GM12864 (cell line): ENCODE results near the gene CNTNAP2.

Experiments
- DNase-seq: peaks from one replicate; pipeline ENCODE4 v3.0.0-alpha.2; 2011; ENCODE audit warnings: low read depth
- H3K4me3 ChIP-seq: 2 replicates; pipeline ENCODE4 v1.5.1; 2011; ENCODE audit warnings: mild to moderate bottlenecking, low read depth, low read length, control low read depth
- CTCF ChIP-seq: IDR thresholded peaks from 2 replicates; pipeline ENCODE4 v1.5.1; 2011; ENCODE audit warnings: low read depth, mild to moderate bottlenecking, moderate library complexity, low read length, control low read depth, inconsistent platforms; ENCODE audit errors: missing control alignments

The CNTNAP2 gene

GRCh38 chr7:148304456-148304855, 2187.9 kb downstream of the CNTNAP2 start:
- peak; percentile 60 for DNase-seq
- H3K4me3 ChIP-seq = no peak overlapping the region
- no peak for TF ChIP-seq CTCF

- no peak for TF ChIP-seq CTCF
- peak; percentile 57 for DNase-seq
- H3K4me3 ChIP-seq = no peak overlapping the region
Observed at GRCh38 chr7:148306759-148307158, 2190.2 kb downstream of the CNTNAP2 start.

- DNase-seq = no peak
- no peak for TF ChIP-seq CTCF
Observed at GRCh38 chr7:148318102-148318811, 2201.7 kb downstream of the CNTNAP2 start.

GRCh38 chr7:148318838-148319237, 2202.2 kb downstream of the CNTNAP2 start:
- no peak overlapping the region for H3K4me3 ChIP-seq
- no peak for DNase-seq
- no peak for TF ChIP-seq CTCF

More at GRCh38 chr7:148318102-148318811, 2201.7 kb downstream of the CNTNAP2 start:
- H3K4me3 ChIP-seq = no peak overlapping the region

- DNase-seq = no peak
- TF ChIP-seq CTCF = no peak
- no peak overlapping the region for H3K4me3 ChIP-seq
Observed at GRCh38 chr7:148319316-148319808, 2202.8 kb downstream of the CNTNAP2 start.

GRCh38 chr7:148325208-148325607, 2208.6 kb downstream of the CNTNAP2 start:
- no peak for DNase-seq
- TF ChIP-seq CTCF = no peak
- no peak overlapping the region for H3K4me3 ChIP-seq

- no peak for TF ChIP-seq CTCF
- no peak for DNase-seq
- no peak overlapping the region for H3K4me3 ChIP-seq
Observed at GRCh38 chr7:148327379-148327778, 2210.8 kb downstream of the CNTNAP2 start.
